Panc1 (cell line): ENCODE results near the gene NDUFS8.

Experiments used
- POLR2AphosphoS5 ChIP-seq: IDR thresholded peaks from 2 replicates; pipeline ENCODE4 v1.6.1; 2012; ENCODE audit warnings: mild to moderate bottlenecking, low read depth, low read length, moderate library complexity
- TF ChIP-seq, protein P1 (sequence below): fragments of 450-650 bp; IDR thresholded peaks from 2 replicates; pipeline ENCODE4 v1.5.1; 2017; ENCODE audit warnings: mild to moderate bottlenecking

GRCh38 chr11:68050371-68050841 lies 19.9 kb downstream of the NDUFS8 start:
- TF ChIP-seq, protein P1, sequence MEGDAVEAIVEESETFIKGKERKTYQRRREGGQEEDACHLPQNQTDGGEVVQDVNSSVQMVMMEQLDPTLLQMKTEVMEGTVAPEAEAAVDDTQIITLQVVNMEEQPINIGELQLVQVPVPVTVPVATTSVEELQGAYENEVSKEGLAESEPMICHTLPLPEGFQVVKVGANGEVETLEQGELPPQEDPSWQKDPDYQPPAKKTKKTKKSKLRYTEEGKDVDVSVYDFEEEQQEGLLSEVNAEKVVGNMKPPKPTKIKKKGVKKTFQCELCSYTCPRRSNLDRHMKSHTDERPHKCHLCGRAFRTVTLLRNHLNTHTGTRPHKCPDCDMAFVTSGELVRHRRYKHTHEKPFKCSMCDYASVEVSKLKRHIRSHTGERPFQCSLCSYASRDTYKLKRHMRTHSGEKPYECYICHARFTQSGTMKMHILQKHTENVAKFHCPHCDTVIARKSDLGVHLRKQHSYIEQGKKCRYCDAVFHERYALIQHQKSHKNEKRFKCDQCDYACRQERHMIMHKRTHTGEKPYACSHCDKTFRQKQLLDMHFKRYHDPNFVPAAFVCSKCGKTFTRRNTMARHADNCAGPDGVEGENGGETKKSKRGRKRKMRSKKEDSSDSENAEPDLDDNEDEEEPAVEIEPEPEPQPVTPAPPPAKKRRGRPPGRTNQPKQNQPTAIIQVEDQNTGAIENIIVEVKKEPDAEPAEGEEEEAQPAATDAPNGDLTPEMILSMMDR = no peak
- no peak for TF ChIP-seq POLR2AphosphoS5
